GM06990 (cell line): Measurements from ENCODE around the gene TRIM37.

Experiments
- DNase-seq: peaks from one replicate; pipeline ENCODE4 v3.0.0-alpha.2; 2011; ENCODE audit not compliant: insufficient read length; ENCODE audit errors: extremely low read depth
- H3K27me3 ChIP-seq: replicated peaks from 2 replicates; pipeline ENCODE4 v1.6.0; 2011; ENCODE audit warnings: low read length; ENCODE audit not compliant: control insufficient read depth, insufficient read depth
- H3K36me3 ChIP-seq: 2 replicates; pipeline ENCODE4 v1.5.1; 2011; ENCODE audit warnings: low read length; ENCODE audit not compliant: control insufficient read depth, insufficient read depth
- H3K4me3 ChIP-seq: replicated peaks from 2 replicates; pipeline ENCODE4 v1.5.1; 2011; ENCODE audit warnings: low read depth, mild to moderate bottlenecking, control low read depth, low read length
- CTCF ChIP-seq: IDR thresholded peaks from 2 replicates; pipeline ENCODE4 v1.5.1; 2011; ENCODE audit warnings: low read length, control low read depth, mild to moderate bottlenecking, inconsistent platforms; ENCODE audit not compliant: insufficient read depth, poor library complexity, severe bottlenecking

Gene TRIM37

GRCh38 chr17:59124665-59125064 is 18.0 kb upstream of the TRIM37 start:
- DNase-seq = no peak
- no peak for TF ChIP-seq CTCF
- Histone ChIP-seq H3K27me3 (no peaks in the 10 kb centered on the region), H3K4me3 (no peak overlapping the region), H3K36me3 (no peaks in the 10 kb centered on the region; the same call in 1 of the 2 replicates)

GRCh38 chr17:59121901-59122480 is 15.3 kb upstream of the TRIM37 start:
- no peak for TF ChIP-seq CTCF
- Histone ChIP-seq H3K27me3 (no peaks in the 10 kb centered on the region), H3K36me3 (no peaks in the 10 kb centered on the region), H3K4me3 (no peak overlapping the region)
- DNase-seq = no peak

- no peaks in the 10 kb centered on the region; the same call in 1 of the 2 replicates for H3K36me3 ChIP-seq
- no peak for TF ChIP-seq CTCF
These were observed 8.8 kb upstream of the TRIM37 start for GRCh38 chr17:59115474-59115873.

GRCh38 chr17:59111539-59111938 is 4.9 kb upstream of the TRIM37 start:
- no peak overlapping the region for H3K4me3 ChIP-seq
- TF ChIP-seq CTCF = no peak
- no peaks in the 10 kb centered on the region for H3K27me3 ChIP-seq
- H3K36me3 ChIP-seq = no peaks in the 10 kb centered on the region; the same call in 1 of the 2 replicates
- no peak for DNase-seq

More at GRCh38 chr17:59115474-59115873, 8.8 kb upstream of the TRIM37 start:
- H3K27me3 ChIP-seq = no peaks in the 10 kb centered on the region
- no peak for DNase-seq
- H3K4me3 ChIP-seq = no peak overlapping the region

GRCh38 chr17:59110973-59111372 is 4.3 kb upstream of the TRIM37 start:
- no peaks in the 10 kb centered on the region for H3K27me3 ChIP-seq
- no peaks in the 10 kb centered on the region; the same call in 1 of the 2 replicates for H3K36me3 ChIP-seq
- no peak overlapping the region for H3K4me3 ChIP-seq
- no peak for DNase-seq
- no peak for TF ChIP-seq CTCF

- no peaks in the 10 kb centered on the region for H3K27me3 ChIP-seq
- H3K36me3 ChIP-seq = no peaks in the 10 kb centered on the region; the same call in 1 of the 2 replicates
- H3K4me3 ChIP-seq = no peak overlapping the region
- no peak for TF ChIP-seq CTCF
- no peak for DNase-seq
These were observed 1.9 kb upstream of the TRIM37 start for GRCh38 chr17:59108400-59109102.
